GM21576 (cell line): Measurements from ENCODE around the gene L3MBTL4.
A peak's percentile ranks its signal among the peaks of the same experiment; 100 is the strongest.

Source experiments
- ATAC-seq: cut with Tn5 transposase; IDR thresholded peaks from one replicate; pipeline ENCODE4 v1.9.1; 2021; ENCODE audit warnings: mild to moderate bottlenecking, moderate library complexity; ENCODE audit not compliant: unreplicated experiment

The L3MBTL4 gene

DNA sequence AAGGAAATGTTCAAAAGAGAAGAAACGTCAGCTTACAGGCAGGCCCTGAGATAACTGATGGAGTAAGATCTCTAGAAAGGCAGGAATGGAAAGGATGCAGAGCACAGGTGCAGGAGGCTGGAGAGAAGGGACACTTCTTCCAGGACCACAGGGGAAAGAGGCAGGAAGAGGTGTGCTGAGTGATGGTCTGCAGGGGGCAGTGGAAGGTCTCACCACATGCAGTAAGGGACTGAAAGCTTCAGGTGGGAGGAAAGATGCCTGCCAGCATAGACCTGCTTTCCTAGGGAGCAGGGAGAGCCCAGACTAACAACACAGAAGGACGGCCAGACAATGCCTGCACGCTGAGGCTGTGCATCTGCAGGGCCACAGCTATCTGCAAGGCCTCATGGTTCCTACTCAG lies 156.8 kb downstream of the L3MBTL4 start:
- no peak for ATAC-seq

DNA sequence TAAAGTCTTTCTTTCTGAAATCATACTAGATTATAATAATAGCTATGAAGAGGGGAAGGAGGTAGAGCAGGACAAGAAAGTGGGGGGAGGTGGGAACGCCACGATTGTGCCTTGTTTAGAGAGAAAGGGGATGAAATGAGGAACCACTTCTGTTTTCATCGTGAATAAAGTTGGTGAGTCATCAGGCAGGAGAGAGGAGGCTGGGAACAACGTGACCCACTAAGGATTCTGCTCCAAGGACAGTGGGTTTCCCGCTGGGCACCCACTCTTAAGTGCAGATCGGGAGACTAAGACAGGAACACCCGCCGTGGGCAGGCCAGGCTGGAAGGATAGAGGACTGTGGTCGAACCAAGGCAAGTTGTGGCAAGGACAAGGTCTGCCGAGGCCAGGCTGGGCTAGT lies 158.2 kb downstream of the L3MBTL4 start:
- ATAC-seq, result no peak

DNA sequence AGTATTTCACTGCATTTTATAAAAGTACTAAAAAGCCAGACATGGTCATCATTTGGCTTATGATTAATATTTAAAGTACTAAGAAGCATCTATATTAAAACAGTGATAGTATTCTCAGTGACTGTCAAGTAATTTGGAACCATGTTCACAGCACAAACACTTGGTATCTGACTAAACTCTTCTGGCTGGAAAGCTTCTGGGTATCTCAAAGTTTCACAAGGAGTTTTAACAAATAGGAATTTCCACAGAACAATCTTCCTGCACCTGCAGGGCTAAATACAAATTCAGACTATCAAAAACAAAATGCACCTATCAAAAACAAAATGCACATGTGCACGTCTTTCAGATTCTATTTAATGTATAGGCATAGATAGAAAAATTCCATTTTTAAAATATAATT lies 158.8 kb downstream of the L3MBTL4 start:
- no peak for ATAC-seq

DNA sequence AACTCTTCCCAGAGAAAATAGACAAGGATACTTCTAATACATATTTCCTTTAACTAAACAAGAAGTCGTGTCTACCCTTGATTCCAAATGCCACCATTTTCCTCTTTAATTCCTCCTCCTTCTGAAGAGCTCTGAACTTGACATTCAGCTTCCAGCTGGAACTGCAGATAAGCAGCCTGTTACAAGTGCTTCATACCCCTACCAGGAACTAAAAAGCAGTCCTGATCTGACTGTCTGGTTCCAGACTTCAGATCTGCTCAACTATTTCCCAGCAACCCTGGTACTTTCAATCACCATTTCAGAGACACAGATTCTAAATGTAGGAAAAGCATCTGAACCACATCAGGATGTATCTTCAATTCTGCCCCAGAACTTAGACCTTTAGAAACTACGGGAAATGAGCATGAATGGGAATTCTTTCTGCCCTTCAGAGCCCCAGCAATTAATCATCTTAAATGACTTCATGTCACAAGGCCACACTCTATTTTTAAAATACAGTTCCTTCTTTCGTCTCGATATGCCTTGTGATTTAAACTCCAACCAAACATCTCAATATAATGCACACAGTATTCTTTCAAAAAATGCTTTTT lies 159.5 kb downstream of the L3MBTL4 start:
- ATAC-seq, result no peak

DNA sequence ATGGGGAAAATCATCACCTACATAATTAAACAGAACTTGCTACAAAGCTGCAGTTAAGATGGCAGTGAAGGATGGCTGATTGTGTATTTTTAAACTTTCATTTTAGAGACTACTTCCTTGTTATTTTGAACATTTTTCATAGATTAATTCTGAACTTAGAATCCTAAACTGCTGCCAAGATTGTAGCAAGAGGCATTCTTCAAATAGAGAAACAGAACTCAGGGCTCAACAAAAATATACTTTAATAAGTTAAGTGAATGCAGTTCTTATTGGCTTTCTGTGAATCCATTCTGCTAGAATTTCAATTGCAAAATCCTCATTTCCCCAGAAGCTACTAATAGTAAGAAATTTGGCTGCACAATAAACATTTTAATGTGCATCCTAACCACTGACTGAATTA lies 160.3 kb downstream of the L3MBTL4 start:
- no peak for ATAC-seq

DNA sequence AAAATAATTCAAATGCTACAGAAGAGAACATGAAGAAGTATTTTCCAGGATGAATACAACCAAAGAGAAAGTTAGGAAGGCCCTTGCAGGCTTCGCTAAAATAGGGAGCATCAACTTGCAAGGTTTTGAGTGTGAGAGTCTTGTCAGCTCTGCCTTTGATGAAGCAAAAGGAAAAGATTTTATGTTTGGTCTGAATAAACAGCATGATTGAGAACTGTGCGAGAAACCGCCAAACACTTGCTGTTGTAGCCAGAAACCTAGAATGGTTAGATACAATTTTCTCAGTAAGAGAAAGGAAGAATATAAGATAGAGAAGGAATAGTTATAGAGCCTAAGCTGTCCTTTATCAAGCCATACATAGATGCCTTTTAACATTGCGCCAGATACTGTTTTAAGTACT lies 163.6 kb downstream of the L3MBTL4 start:
- no peak for ATAC-seq

DNA sequence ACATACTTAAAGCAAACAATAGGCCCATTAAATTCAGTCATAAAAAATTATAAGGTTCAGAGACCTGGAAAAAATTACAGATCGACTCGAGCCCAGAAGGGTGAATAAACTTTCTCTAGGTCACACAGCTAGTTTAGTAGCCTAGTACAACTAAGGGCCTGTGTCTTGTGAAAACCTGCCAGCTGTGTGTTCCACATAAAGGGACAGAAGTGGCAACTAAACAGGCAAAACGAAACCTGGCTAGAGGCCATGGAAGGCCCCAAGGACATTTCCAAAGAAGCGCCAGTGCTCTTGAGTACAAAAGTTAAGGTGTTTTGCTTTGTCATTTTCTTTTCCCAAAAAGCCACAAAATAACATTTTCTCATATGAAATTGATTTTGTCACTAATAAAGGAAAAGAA lies 164.9 kb downstream of the L3MBTL4 start:
- ATAC-seq, result no peak

DNA sequence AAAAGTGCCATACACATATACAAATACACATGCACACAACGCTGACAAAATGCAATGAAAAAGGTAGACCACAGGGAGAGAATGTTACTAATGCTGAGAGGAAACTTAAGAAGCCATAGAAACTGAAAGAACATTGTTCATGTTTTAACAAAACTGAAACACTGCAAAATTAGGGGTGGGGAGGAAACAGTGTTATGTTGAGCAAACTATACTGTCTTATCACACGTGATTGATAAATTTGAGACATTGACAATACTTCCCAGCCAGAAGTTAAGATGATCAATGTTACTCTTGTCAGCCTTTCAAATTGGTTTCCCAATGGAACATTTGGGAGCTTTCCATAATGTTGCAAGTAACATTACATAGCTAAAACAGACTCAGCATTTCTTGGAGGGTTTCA lies 165.5 kb downstream of the L3MBTL4 start:
- ATAC-seq, result peak; percentile 94

DNA sequence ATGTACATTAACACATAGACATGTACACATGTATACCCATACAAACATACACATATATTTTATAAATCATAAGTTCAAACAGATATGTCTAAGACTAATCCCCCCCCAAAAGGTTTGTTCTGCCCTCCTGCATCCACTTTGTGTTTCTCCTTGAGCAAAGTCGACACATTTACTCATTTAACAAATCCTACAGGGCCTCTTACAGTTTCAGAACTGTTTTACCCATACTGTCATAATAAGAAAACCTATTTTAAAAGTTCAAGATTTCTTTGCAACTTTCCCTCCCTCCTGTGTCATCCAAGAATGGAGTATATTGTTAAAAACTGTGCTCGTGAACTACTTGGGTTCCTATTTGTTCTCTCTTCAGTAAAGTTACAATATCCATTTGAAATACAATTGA lies 166.7 kb downstream of the L3MBTL4 start:
- no peak for ATAC-seq

DNA sequence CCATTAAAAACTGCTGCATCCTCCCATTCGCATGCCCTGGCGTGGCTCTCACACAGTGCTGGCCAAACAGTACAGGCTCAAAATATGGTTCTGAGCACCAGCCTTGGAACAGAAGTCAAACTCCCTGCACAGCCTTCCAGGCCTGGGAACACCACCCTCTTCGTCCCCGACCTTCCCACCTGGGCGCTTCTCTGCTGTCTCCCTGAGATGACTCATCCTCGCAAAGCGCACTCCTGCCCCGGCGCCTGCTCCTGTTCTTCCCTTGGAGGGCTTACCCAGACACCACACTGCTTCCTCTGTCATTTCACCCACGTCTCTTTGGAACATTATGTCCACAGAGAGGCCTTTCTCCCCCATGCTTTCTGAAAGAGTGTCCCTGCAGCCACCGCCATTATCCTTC lies 172.7 kb downstream of the L3MBTL4 start:
- no peak for ATAC-seq

DNA sequence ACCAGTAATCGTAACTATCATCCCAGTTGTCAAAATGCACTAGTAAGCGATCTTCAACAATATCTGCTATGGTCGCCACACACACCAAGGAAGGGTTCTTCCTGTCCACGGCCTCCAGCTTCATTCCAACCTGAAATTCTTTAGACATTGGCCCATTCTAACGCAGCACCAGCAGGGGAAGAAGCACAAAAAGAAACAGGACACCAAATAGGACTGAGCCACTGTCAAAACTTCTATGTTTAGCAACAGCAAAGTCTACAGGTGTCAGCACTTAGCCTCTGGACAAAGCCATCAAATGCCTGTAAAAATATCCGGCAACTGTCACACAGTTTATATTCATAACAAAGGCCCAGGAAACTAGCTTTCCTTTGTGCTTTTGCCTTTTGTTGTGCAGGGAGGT lies 175.0 kb downstream of the L3MBTL4 start:
- no peak for ATAC-seq

DNA sequence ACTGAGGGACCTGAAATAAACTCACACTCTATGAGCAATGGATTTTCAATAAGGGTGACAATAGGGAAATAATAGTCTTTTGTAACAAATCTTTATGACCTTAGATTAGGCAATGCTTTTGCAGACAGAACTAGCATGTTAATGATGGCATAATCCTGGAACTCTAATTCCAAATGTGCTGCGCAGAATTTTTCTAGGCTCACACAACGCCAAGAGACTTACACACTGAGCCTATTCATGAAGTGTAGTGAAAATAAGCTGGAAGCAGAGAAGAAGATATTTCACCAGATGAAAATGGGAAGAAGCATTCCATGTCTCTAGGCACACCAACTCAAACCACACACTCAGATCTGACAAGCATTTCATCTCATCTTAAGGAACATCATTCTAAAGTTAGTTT lies 178.5 kb downstream of the L3MBTL4 start:
- ATAC-seq, result no peak

DNA sequence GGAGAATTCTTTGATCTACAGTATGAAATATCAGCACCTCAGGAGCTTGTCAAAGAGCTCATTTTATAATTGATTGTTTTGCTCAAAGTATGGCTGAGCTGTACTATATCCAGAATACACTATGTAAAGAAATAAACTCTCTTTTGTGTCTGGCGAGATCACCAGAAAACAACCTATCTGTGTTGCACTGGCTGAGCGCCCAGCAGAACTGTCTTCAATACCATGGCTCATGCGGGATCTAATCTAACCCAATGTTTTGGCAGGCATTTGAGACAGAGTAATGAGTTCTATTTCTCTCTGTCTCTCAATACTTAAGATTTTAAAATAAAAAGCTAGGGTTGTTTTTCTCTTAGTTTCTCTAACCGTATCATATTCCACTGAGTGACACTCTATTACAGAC lies 192.4 kb downstream of the L3MBTL4 start:
- no peak for ATAC-seq

DNA sequence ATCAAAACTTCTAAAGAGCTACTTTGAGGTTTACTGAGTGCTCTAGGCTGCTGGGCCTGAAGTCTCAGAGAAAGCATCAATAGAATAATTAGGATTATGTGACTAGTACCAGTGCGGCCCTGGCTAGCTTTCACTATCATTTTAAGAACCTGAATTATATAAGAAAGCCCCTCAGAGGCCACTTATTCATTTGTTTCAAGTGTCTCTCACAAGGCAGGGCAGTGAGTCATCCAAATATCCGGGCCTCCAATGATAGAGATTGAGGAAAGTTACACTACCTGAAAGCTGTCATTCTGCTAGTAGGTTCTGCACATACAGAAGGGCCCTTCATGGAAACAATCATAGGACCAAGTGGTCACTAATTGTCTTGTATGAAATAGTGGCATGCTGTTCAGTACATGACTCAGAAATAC lies 193.1 kb downstream of the L3MBTL4 start:
- no peak for ATAC-seq

DNA sequence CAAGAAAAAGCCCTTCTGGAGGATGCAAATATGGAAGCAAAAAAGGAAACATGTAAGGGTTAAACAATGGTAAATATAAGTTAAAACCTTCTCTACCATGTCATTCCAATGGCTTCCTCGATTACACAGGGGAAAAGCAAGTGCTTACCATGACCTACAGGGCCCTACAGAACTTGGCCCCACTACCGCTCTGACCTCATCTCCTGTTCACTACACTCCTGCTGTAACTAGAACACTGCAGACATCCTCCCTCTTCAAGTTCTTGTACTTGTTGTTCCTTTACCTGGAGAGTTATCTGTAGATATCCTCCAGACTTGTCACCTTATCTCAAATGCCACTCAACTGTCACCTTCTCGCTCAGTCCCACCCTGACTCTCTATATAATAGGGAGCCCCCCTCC lies 194.6 kb downstream of the L3MBTL4 start:
- no peak for ATAC-seq

DNA sequence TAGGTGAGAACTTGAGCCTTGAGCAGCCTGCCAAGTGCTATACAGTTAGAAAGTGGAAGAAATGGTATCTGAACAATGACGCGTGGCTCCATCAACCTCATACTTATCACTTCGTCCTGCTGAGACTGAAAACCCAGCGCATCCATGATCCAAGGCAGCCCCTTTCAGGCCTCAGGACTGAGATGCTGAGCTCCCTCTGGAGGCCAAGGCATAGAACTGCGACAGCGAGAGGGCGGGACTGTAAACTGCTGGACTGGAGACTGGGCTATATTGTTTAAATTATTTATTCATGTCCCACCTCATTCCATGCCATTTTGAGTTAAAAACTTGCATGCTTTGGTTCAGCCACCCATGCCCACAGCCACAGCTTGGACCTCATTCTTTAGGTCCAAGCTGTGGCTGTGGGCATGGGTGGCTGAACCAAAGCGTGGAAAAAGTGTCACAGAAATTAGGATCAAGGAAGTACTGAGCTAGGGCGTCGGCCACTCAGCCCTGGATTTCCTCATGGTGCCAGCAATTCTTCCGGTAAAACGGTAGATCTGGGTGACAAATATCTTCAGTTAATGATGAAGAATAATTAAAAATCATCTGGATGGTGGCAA lies 195.5 kb downstream of the L3MBTL4 start:
- no peak for ATAC-seq

DNA sequence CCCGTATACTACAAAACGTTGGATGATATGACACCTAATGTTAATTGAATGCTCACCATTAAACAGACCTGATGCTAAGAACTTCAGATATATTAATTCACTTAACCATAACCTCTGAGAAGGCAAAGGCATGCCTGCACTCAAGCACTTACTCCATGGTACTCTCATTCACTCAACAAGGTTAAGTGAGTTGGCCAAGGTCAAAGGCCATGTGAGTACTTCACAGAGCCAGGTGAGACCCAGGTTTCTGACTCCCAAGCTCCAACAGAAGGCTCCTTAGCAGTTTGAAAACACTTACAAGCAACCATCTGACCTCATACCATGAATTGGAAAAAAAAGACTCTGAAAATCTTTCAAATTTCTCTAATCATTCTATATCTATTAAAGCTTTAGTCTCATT lies 198.8 kb downstream of the L3MBTL4 start:
- ATAC-seq, result no peak

DNA sequence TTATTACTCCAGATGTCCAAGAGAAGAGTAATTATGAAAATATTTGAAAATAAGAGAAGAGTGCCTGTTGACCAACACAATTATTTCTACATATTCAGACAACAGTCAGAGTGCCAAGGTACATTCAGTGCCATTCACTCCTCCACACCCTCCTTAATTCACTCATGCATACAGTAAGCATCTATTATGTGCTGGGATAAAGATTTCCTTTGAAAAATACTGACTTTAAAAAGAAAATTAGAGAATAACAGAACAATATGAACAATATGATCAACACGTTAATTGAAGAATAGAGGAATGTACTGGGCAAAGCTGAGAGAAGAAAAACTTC lies 203.6 kb downstream of the L3MBTL4 start:
- no peak for ATAC-seq

DNA sequence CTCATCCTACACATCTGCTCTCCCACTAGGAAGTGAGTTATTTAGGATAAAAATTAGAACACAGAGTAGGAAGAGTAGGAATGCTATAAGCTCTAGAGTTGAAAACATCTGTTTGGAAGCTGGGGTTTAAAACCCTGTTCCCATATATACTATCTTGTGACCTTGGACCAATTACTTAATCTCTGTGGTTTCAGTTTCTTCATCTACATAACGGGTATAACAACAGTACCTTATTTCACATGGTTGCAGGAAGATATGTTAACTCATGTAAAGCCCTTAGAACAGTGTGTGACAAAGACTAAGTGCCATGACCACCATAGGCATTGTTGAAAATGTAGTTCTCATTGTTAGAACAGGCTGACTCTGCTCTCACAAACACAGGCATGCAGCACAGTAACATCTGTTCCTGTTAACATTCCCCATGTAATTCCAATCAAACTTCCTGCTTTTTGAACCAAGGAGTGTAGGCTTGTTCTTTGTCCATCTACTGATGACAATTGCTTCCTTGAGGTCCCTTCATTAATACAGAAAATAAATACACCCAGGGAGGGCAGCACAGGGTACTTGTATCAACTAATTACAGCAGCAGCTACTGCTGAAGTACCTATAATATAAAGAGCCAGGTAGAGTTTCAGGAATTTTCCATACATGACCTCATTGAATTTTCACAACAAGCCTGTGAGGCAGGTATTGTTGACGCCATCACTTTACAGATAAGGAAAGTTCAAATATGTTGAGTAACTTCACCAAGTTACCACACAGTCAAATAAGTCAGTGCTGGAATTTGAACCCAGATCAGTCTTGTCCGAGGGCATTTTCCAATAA lies 204.2 kb downstream of the L3MBTL4 start:
- no peak for ATAC-seq

DNA sequence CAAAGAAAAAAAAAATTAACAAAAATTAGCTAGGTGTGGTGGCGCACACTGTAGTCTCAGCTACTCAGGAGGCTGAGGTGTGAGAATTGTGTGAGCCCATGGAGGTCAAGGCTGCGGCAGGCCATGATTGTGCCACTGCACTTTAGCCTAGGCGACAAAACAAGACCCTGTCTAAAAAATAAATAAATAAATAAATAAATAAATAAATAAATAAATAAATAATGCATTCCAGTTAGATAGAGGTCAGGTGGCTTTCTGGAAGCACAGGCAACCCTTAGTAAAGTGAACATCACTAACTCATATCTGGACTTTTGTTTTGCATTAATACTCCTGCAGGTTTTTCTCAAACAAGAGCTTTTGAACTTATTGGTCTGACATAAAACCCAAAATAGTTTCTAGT lies 206.8 kb downstream of the L3MBTL4 start:
- no peak for ATAC-seq

DNA sequence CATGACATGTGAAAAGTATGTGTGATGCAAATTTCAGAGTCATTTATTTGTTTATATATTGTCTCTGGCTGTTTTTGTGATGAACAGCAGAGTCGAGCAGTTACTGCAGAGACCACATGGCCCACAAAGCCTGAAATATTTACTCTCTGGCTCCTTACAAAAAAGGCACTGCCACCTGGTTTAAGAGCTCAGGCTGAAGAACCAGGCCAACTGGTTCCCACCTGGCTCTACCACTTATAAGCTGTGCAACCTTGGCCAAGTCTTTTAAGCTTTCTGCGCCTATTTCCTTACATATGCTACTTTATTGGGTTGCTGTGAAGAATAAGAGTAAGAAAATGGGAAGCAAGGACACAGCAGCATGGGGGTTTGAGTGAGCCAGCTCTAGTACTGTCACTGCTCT lies 207.6 kb downstream of the L3MBTL4 start:
- ATAC-seq, result no peak

DNA sequence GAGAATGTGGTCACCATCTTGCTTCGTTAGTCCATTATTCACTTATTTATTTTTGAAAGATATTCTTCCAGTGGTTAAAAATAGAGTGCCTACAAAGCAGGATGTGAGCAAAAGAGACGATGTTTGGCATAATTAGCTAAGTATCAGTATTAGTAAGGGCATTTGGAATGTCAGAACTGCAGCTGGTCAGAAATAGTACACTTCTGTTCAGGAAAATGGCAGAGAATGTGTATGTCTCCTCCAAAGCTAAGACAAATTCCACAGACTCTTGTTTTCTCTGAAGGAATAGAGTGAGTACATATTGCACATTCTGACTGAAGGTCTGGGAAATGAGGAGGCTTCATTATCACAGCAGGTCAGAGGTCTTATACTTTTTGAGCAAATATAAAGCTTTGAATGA lies 209.0 kb downstream of the L3MBTL4 start:
- no peak for ATAC-seq

DNA sequence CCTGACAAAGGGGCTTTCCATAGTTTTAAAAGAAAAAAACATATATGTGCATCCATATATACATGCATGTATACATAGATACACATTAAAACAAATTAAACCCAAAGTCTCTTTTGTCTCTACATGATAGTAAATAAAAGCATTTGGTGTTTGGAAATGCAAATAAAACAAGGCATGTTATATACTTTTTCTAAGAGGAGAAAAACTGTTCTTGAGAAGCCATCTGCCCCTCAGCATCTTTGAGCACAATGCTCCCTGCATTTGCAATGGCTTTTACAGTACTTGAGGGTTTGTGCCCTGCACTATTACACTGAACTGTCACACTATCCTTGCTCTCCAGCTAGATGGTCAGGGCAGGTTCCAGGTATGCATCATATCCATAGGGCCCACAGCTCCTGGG lies 210.2 kb downstream of the L3MBTL4 start:
- ATAC-seq, result no peak
